T-helper 1 cell treated with Interleukin-12 subunit alpha and Interleukin-12 subunit beta and Interleukin-4 antibody, amounts not matched to agents 30 μg/mL and 1 μg/mL, for 36 hours (primary cell): ENCODE results near the gene CTNNBIP1.

Experiments
- H3K27ac Mint-ChIP-seq: one replicate; pipeline ENCODE4 v1.8.0; 2021; ENCODE audit warnings: mild to moderate bottlenecking, mixed read lengths
- H3K27me3 Mint-ChIP-seq: one replicate; pipeline ENCODE4 v1.8.0; 2021; ENCODE audit warnings: low read depth, mixed read lengths
- H3K36me3 Mint-ChIP-seq: one replicate; pipeline ENCODE4 v1.8.0; 2021; ENCODE audit warnings: low read depth, mixed read lengths
- H3K4me1 Mint-ChIP-seq: one replicate; pipeline ENCODE4 v1.8.0; 2021; ENCODE audit warnings: low read depth, mixed read lengths
- H3K4me3 Mint-ChIP-seq: one replicate; pipeline ENCODE4 v1.8.0; 2021; ENCODE audit warnings: mild to moderate bottlenecking, moderate library complexity, mixed read lengths
- H3K9me3 Mint-ChIP-seq: one replicate; pipeline ENCODE4 v1.8.0; 2021; ENCODE audit warnings: mixed read lengths

Gene CTNNBIP1

DNA sequence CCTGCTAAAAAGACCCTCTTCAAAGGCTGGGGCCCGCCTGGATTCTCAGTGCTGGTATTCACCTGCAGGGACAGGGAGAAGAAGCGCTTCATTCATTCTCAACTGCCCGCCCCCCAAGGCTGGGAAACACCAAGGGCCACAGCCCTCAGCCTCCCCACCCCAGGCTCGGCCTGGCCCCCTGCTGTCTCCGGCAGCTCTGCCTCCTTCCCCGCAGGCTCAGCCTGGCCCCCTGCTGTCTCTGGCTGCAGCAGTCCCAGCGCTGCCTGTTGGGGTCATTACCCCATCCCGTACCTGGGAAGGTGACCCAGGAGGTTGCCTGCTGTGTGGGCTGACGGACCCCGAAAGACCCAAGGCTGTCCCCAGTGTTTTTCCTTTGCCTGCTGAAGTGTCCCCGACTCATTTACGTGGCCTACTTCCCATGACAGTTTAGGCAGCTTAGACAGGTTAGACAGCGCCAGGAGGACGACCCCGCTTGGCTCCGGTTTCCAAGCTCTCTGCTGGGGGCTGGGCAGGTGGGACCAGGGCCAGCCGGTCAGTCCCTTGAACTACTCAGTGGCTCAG lies 63.4 kb downstream of the CTNNBIP1 start:
- Mint-ChIP-seq H3K4me1 (peaks cover 5% of the 10 kb centered on the region), H3K4me3 (no peak overlapping the region), H3K27ac (no peak overlapping the region), H3K27me3 (peaks cover 15% of the 10 kb centered on the region), H3K36me3 (no peaks in the 10 kb centered on the region), H3K9me3 (no peaks in the 10 kb centered on the region)

DNA sequence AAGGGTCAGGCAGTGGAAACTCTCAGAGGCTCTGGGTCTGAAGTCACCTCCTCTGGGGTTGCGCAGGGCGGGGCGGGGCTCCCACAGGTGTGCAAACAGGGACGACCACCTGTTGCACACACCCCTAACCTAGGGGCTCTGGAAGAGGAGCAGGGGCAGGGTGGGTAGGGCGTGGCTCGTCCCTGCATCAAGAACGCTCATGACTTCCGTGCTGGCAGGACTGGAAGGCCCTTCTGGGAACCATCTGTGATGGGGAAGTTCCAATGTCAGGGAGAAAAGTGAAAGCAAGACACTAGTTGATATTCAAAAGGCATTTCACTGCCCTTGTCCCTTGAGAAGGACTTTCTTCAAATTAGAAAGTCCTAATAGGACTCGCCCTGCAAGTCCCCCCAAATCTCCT lies 64.2 kb downstream of the CTNNBIP1 start:
- peaks cover 5% of the 10 kb centered on the region for H3K4me1 Mint-ChIP-seq
- no peaks in the 10 kb centered on the region for H3K36me3 Mint-ChIP-seq
- H3K4me3 Mint-ChIP-seq = no peak overlapping the region
- H3K9me3 Mint-ChIP-seq = no peaks in the 10 kb centered on the region
- H3K27ac Mint-ChIP-seq = no peak overlapping the region
- H3K27me3 Mint-ChIP-seq = peaks cover 11% of the 10 kb centered on the region

DNA sequence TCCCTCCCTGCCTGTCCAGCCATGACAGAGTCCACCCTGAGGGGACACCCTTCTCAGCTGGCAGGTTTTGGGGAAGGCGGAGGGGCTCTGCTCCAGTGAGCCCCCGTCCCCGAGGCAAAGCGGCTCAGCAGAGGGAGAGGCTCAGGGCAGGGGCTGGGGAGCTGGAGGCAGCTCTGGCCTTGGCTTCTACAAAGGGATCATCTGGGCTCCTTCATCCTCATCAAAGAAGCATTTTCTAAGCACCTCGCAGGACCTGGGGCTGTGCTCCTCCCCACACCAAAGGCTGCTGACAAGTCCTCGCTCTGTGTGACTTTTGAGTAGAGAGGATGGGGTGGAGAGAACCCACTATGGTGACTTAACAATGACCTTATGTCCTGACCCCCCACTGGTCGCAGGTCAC lies 65.3 kb downstream of the CTNNBIP1 start:
- Mint-ChIP-seq H3K36me3 (no peaks in the 10 kb centered on the region), H3K4me1 (no peaks in the 10 kb centered on the region), H3K4me3 (no peak overlapping the region), H3K9me3 (no peaks in the 10 kb centered on the region), H3K27me3 (peaks cover 4% of the 10 kb centered on the region), H3K27ac (no peak overlapping the region)

DNA sequence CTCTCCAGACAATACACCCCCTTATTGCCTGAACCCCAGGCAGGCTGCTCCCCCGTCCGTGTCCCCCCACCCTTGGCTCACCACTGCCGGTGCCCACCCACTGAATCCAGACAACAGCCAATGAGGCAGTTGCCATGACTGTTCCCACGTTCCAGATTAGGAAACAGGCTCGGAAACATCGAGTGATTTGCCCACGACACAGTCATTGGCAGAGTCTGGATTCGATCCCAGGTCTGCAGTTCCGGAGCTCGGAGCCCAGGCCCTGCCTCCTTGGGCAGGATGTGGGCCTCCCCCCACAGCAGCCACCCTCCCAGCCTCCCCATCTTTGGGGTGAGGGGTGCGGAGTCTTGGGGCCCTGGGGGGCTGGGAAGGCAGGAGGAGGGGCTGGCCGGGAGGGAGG lies 66.0 kb downstream of the CTNNBIP1 start:
- H3K36me3 Mint-ChIP-seq = no peaks in the 10 kb centered on the region
- no peaks in the 10 kb centered on the region for H3K9me3 Mint-ChIP-seq
- H3K27ac Mint-ChIP-seq = no peak overlapping the region
- no peak overlapping the region for H3K4me3 Mint-ChIP-seq
- H3K4me1 Mint-ChIP-seq = no peaks in the 10 kb centered on the region
- peaks cover 4% of the 10 kb centered on the region for H3K27me3 Mint-ChIP-seq

DNA sequence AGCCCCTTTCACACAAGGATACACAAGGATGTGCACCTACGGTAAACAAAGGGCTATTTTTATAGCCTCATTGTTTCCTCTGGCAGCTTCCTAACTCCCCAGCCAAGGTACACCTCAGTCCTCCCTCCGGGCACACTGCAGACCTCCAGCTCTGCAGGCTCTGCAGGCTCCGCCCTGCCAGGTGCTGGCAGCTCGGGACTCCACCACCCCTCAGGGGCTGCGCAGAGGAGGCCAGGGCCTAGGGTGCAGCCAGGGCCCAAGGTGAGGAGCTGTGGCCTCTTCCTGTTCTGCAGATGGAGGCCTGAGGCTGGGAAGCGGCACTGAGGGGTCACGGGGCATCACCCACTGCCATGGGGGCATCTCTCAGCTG lies 66.5 kb downstream of the CTNNBIP1 start:
- Mint-ChIP-seq H3K4me1 (no peaks in the 10 kb centered on the region), H3K27ac (no peak overlapping the region), H3K9me3 (no peaks in the 10 kb centered on the region), H3K4me3 (no peak overlapping the region), H3K27me3 (peaks cover 4% of the 10 kb centered on the region), H3K36me3 (no peaks in the 10 kb centered on the region)

DNA sequence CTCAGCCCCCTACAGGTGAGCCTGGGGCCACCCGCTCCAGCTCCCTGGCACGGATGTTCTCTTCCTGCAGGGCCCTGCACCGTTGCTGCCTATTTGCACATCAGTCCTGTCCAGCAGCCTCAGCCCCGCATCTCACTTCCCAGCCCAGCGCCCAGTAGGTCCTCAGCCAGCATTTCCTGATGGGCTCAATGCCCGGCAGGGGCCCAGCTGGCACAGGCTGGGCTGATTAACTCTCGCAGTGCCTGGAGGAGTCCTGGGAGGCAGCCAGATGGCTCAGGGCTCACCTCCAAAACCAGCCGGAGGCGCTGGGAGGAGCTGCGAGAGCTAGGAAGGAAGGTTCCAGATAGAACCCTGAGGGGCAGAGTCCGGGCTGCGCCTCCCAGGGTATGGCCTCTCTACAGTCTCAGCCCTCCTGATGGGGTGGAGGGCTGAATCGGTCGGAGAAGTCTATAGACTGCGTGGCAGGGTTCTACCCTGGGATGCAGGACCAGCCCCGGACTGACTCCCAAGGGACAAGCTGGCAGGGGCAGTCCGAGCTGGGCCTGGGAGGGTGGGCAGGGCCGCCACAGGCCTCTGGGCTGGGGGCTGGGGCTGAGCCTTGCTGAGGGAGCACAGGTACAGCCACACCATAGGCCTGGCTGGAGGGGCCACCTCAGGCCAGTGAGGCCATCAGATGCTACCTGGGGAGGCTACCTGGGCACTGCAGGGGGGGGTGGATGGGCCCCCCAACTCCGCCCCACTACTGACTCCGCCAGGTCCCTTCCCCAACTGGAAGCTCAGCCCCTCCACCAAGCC lies 67.1 kb downstream of the CTNNBIP1 start:
- H3K4me1 Mint-ChIP-seq = no peaks in the 10 kb centered on the region
- H3K36me3 Mint-ChIP-seq = no peaks in the 10 kb centered on the region
- no peaks in the 10 kb centered on the region for H3K9me3 Mint-ChIP-seq

DNA sequence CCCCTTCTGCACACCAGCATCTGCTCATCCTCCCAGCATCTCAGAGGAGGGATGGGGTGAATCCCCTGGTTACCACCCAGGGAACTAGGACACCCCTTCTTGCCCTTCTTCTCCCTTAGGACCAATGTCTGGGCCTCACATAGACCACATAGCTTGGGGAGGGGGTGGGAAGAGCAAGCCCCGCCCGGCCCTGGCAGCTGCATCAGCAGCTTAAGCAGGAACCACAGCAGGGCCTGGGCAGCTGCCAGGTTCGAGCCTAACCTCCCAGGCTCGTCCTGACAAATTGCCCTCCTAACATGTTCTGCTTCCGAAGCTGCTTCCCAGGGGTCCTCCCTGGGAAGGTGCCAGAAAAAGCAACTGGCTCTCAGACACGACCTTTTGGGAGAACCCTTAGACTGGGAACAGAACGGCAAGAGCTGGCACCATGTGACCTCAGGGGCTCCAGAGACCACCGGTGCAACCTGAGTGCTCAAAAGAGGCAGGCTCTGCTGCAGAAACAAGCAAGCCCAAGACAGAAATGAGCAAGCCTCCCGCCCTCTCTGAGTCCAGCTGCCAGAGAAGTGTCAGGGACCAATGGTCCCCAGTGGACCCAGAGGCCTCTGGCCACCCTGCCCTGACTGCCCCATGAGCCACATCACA lies 67.9 kb downstream of the CTNNBIP1 start:
- no peaks in the 10 kb centered on the region for H3K9me3 Mint-ChIP-seq
- no peaks in the 10 kb centered on the region for H3K4me1 Mint-ChIP-seq
- H3K27ac Mint-ChIP-seq = no peak overlapping the region
- peaks cover 9% of the 10 kb centered on the region for H3K27me3 Mint-ChIP-seq
- no peaks in the 10 kb centered on the region for H3K36me3 Mint-ChIP-seq
- H3K4me3 Mint-ChIP-seq = no peak overlapping the region

More for the DNA sequence above, 67.1 kb downstream of the CTNNBIP1 start:
- Mint-ChIP-seq H3K4me3 (no peak overlapping the region), H3K27ac (no peak overlapping the region), H3K27me3 (peaks cover 4% of the 10 kb centered on the region)

DNA sequence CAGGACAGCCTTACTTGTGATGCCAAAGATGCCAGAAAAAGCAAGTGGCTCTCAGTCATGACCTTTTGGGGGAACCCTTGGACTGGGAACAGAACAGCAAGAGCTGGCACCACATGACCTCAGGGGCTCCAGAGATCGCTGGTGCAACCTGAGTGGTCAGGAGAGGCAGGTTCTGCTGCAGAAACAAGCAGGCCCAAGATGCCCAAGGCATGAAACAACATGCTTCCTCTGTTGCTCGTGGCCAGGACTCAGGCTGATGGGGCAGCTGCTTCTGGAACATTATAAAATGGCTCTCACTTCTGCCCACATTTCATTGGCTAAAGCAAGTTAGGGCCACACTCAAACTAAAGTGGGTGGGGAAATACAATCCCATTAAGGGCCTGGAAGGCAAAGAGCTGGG lies 68.6 kb downstream of the CTNNBIP1 start:
- no peak overlapping the region for H3K4me3 Mint-ChIP-seq
- no peak overlapping the region for H3K27ac Mint-ChIP-seq
- H3K4me1 Mint-ChIP-seq = no peaks in the 10 kb centered on the region
- H3K27me3 Mint-ChIP-seq = peaks cover 9% of the 10 kb centered on the region
- no peaks in the 10 kb centered on the region for H3K9me3 Mint-ChIP-seq
- H3K36me3 Mint-ChIP-seq = no peaks in the 10 kb centered on the region

DNA sequence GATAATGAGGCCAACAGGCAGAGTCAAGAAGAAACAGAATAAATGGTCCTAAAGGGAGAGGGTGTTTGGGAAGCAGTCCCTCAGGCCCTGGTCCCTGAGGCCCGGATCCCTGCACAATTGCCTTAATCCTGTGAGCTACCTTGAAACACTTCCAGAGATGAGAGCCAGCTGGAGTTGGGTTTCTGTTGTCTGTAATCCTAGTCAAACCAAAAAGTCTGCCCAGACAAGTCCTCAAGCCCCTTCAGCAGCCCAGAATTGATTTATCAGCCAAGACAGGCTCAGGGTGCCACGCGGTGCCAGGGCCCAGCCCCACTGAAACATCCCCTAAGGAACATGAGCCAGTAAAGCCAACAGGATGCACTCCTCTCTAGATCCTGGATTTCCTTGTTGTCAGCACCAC lies 69.9 kb downstream of the CTNNBIP1 start:
- Mint-ChIP-seq H3K36me3 (no peaks in the 10 kb centered on the region), H3K27me3 (peaks cover 5% of the 10 kb centered on the region), H3K4me3 (no peak overlapping the region), H3K4me1 (no peaks in the 10 kb centered on the region), H3K9me3 (no peaks in the 10 kb centered on the region), H3K27ac (no peak overlapping the region)

DNA sequence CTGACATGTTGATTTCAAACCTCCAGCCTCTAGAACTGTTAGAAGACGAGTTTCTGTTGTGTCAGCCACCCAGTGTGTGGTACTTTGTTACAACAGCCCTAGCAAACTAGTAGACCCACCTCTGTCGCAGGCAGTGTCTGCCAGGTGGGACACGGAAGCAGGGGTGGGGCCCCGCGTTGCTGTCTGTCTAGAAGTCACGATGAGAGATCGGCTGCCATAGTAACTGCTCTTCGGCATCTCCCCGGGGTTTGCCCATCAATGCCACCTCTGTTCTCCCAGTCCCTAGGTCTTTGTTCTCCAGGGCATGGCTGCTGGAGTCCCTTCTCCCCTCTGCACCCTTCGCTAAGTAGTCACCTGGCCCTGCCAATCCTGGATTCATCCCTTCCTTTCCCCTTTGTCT lies 71.1 kb downstream of the CTNNBIP1 start:
- Mint-ChIP-seq H3K27ac (no peak overlapping the region), H3K4me3 (no peak overlapping the region), H3K4me1 (no peaks in the 10 kb centered on the region), H3K36me3 (no peaks in the 10 kb centered on the region), H3K27me3 (peaks cover 10% of the 10 kb centered on the region), H3K9me3 (no peaks in the 10 kb centered on the region)

DNA sequence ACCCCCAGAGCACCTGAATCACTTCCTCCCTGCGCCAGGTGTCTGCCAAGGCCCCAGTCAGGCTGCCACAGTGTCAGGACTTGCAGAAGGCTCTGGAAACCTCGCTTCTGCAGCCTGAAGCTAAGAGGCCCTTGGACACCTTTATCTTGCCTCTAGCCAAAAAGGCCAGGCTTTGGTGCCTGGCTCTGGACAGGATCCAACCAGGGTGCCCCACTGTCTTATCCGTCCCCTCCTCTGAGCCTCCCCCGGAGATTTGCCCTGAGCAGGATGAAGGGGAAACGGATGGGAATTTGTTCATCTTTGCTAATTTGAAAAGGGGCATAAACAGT lies 73.5 kb downstream of the CTNNBIP1 start:
- Mint-ChIP-seq H3K27ac (no peak overlapping the region), H3K36me3 (no peaks in the 10 kb centered on the region), H3K4me1 (peaks cover 1% of the 10 kb centered on the region), H3K27me3 (peaks cover 13% of the 10 kb centered on the region), H3K9me3 (no peaks in the 10 kb centered on the region), H3K4me3 (no peak overlapping the region)

DNA sequence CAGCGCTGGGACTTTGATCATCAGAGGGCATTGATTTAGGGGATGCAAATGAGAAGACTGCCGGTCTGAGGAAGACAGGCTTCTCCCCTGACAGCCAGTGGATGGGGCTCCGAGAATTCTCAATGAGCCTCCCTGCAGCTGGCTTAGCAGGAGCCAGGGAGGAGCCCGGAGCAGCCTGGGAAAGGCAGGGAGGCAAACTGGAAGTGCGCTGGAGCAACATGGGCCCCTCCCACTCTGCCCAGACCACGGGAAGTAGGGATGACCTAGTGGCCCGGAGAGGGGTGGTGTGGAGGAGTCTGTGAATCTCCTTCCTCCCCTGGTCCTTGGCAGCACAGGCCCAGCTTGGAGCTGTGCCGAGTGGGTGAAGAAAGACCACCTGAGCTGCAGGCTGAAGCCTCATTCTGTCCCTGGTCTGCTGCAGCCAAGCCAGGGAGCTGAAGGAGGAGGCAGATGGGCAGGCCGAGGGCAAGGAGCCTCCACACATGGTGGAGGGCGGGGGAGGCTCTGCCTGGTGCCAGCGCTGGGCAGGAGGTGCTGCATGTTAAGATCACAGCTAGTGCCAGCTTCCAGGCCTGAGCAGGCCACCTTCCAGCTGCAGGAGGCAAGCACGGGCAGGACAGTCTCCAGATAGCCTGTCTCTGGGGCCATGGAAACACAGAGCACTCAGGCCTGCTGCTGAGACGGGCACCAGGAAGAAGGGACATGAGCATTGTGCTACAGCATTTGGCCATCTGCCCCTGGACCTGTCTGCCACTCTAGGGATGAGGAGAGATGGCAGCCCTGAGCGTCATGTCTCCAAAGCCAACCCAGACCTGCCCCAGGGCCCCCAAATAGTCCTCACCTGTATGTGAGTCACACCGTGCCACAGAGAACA lies 74.1 kb downstream of the CTNNBIP1 start:
- H3K9me3 Mint-ChIP-seq = no peaks in the 10 kb centered on the region
- no peak overlapping the region for H3K4me3 Mint-ChIP-seq
- no peak overlapping the region for H3K27ac Mint-ChIP-seq
- H3K27me3 Mint-ChIP-seq = peaks cover 13% of the 10 kb centered on the region
- peaks cover 1% of the 10 kb centered on the region for H3K4me1 Mint-ChIP-seq
- no peaks in the 10 kb centered on the region for H3K36me3 Mint-ChIP-seq

DNA sequence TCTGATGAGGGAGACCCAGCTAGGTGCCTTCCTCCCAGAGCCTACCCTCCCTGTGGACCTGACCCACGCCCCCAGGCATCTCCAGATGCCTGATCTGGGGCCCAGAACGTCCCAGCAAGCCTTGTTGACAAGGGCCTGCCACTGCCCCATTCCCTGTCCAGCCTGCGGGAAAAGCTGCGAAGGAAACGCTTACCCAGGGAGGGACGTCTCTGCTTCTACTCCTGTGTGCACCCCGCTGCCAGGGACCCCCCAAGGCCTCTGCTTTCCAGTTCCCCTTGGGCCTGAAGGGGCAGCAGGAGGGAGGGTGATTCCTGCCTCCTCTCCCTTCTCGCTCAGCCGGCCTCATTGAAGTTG lies 74.7 kb downstream of the CTNNBIP1 start:
- H3K4me3 Mint-ChIP-seq = no peak overlapping the region
- no peak overlapping the region for H3K27ac Mint-ChIP-seq
- H3K4me1 Mint-ChIP-seq = peaks cover 1% of the 10 kb centered on the region
- no peaks in the 10 kb centered on the region for H3K9me3 Mint-ChIP-seq
- H3K27me3 Mint-ChIP-seq = peaks cover 13% of the 10 kb centered on the region
- H3K36me3 Mint-ChIP-seq = no peaks in the 10 kb centered on the region

DNA sequence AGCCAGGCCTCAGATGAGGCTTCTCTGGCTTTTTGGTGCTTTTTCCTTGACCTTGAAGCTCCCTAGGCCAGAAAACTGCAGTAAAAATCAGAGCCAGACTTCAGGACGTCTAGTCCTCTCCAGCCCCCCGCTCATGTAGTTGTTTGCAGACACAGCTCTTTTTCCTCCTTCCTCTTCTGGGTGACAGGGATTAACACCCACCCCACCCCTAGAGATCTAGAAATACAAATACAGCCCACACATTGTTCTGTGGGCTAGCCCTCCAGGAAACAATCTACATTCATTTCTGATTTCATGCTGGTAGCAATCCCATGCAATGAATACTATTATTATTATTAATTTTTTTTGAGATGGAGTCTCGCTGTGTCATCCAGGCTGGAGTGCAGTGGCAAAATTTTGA lies 76.4 kb downstream of the CTNNBIP1 start:
- Mint-ChIP-seq H3K27me3 (peaks cover 17% of the 10 kb centered on the region), H3K4me3 (no peak overlapping the region), H3K27ac (no peak overlapping the region), H3K36me3 (no peaks in the 10 kb centered on the region), H3K9me3 (no peaks in the 10 kb centered on the region), H3K4me1 (peaks cover 1% of the 10 kb centered on the region)
